Body of pancreas (tissue), 4 donors: ENCODE measurements around the gene EME2. TPM values are rescaled to one million over a fixed set of nuclear protein-coding genes. Genes with fewer than 3 reads are reported as not detected.

Experiments
- ATAC-seq: fragments of 150-250 bp; one replicate; pipeline ENCODE4 v1.9.1; 2016
- DNase-seq, 4 donors: peaks; one replicate each; pipeline ENCODE4 v3.0.0-alpha.2; 2019
- H3K27ac ChIP-seq, 4 donors: fragments of 200-600 bp; sonication (generic); 1 replicate in 3 of 4; 2 replicates in 1 of 4; pipeline versions ENCODE4 v1.5.1 to v1.6.1; 2016 to 2019; ENCODE audit warnings: mild to moderate bottlenecking in 1 of 4, mixed read lengths in 1 of 4, moderate library complexity in 1 of 4
- H3K27me3 ChIP-seq, 2 donors: fragments of 200-600 bp; sonication (generic); one replicate each; pipeline ENCODE4 v1.6.0; 2016; ENCODE audit warnings: mild to moderate bottlenecking in 1 of 2
- H3K36me3 ChIP-seq, 2 donors: fragments of 200-600 bp; sonication (generic); replicated peaks in 1 of 2; 2 replicates each; pipeline ENCODE4 v1.5.1; 2016; ENCODE audit warnings: low read depth in 2 of 2; ENCODE audit not compliant: insufficient read depth in 1 of 2
- H3K4me1 ChIP-seq: fragments of 200-600 bp; sonication (generic); one replicate; pipeline ENCODE4 v1.6.0; 2016
- H3K4me3 ChIP-seq, 2 donors: fragments of 200-600 bp; sonication (generic); 1 replicate in 1 of 2; 2 replicates in 1 of 2; pipeline ENCODE4 v1.5.1; 2016 to 2019
- H3K9me3 ChIP-seq, 3 donors: fragments of 200-600 bp; sonication (generic); 1 replicate in 2 of 3; 2 replicates in 1 of 3; pipeline ENCODE4 v1.5.1; 2016
- CTCF ChIP-seq, 7 experiments: fragments of 450-650 bp in 4 of 7; fragments of 200-600 bp in 3 of 7; sonication (generic) in 3 of 7; IDR thresholded peaks; one replicate each; pipeline ENCODE4 v1.5.1; 2016 to 2019; ENCODE audit warnings: antibody characterized with exemption in 7 of 7
- POLR2A ChIP-seq, 3 donors: fragments of 450-650 bp; IDR thresholded peaks; one replicate each; pipeline ENCODE4 v1.6.1; 2016; ENCODE audit warnings: antibody characterized with exemption in 3 of 3, mild to moderate bottlenecking in 2 of 3
- WGBS, 2 donors: methylation state at CpG; one replicate each; pipeline ENCODE4 v1.1.5; 2017; 5-methylcytosine and 5-hydroxymethylcytosine counted together
- intact Hi-C: fragments of 100-400 bp; cut with DNase I; formaldehyde crosslinking; loops from one replicate; pipeline ENCODE4 v1.15.1; 2023
- total RNA-seq, 2 donors: library from RNA; depleted of rRNA; stranded (reverse); fragments of >200 nt; gene quantifications; one replicate each; pipeline ENCODE4 v1.1.0, GENCODE V29; 2016

Gene EME2
- total RNA-seq, 2 donors from 2014 or later: 13.5 to 33.3 TPM

GRCh38 chr16:1754204-1754603 is 18.4 kb upstream of the EME2 start:
- DNase-seq: no peak
- Histone ChIP-seq H3K27ac (no peak overlapping the region), H3K27me3 (no peaks in the 10 kb centered on the region), H3K4me1 (no peaks in the 10 kb centered on the region), H3K36me3 (peaks cover 6 to 18% of the 10 kb centered on the region in 2 donors), H3K9me3 (no peaks in the 10 kb centered on the region), H3K4me3 (no peak overlapping the region)
- no peak for ATAC-seq
- TF ChIP-seq CTCF (IDR thresholded peaks at IDR 0.05): no peak
- TF ChIP-seq POLR2A (IDR thresholded peaks at IDR 0.05): no peak
- intact Hi-C loops: no loop called here
- WGBS, 2 donors: 91 to 96% methylated on average over 12 of the region's 12 CpGs

DNA sequence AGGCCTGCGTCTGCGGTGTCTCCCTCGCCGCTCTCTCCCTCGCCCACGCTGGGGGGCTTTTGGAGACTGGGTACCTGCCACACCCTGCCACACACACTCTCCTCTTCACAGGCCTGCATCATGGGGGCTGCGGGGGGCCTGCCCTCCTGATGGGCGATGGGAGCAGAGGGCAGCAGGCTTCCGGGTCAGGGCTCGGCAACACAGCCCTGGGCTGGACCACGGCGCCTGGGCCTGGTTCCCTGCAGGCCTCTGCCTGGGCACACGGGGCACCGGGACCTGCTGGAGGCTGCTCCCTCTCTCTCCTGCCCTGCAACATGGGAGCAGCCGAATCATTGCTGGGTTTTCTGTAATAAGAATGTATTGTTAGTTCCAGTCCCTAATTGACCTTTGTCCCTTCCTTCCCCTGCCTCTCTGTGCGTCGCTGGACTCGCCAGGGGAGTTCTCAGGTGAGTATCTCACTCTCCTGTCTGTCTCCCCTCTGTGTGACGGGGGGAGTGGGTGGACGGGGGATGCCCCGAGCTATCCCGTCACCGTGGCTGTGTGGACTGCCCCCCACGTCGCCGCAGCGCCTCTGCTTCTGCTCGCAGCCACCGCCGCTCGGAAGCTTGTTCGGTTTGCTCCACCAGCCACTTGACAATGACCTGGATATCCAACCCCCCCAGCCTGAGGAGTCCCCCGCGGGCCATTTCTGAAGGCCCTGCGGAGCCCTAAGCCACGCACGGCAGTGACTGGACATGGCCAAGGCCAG is 14.7 kb upstream of the EME2 start:
- ATAC-seq (no peak), DNase-seq (no peak)
- no peaks in the 10 kb centered on the region for H3K27me3 ChIP-seq
- no peak overlapping the region for H3K4me3 ChIP-seq
- H3K9me3 ChIP-seq: no peaks in the 10 kb centered on the region
- TF ChIP-seq POLR2A (IDR thresholded peaks at IDR 0.05) (no peak), CTCF (IDR thresholded peaks at IDR 0.05) (no peak)
- 85 to 91% methylated on average over 29 to 36 of the region's 37 CpGs for WGBS, 2 donors
- no peaks in the 10 kb centered on the region for H3K4me1 ChIP-seq
- intact Hi-C loops: no loop called here
- peaks cover 6 to 7% of the 10 kb centered on the region in 2 donors for H3K36me3 ChIP-seq
- H3K27ac ChIP-seq: no peak overlapping the region

DNA sequence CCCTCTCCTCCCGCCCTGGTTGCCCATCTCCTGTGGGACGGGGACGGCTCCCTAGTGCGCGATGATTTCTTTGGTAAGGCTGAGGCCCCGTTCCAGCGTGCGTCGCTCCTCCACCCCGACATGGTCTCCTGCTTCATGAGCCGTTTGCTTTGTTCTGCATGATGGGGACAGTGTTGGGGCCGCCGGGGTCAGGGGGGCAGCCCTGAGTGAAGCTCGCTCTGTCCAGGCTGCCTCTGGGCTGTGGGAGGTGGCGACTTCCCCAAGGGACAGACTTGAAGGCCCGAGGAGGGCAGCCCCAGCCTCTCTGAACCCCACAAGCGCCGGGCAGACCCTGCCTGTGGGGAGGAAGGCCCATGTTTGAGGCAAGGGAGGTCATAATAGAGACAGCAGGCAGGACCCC is 13.7 kb upstream of the EME2 start:
- TF ChIP-seq POLR2A (IDR thresholded peaks at IDR 0.05) (no peak), CTCF (IDR thresholded peaks at IDR 0.05) (no peak)
- intact Hi-C loops: no loop called here
- no peaks in the 10 kb centered on the region for H3K4me1 ChIP-seq
- H3K27me3 ChIP-seq: no peaks in the 10 kb centered on the region
- DNase-seq: no peak
- no peak overlapping the region for H3K4me3 ChIP-seq
- WGBS, 2 donors: 89 to 90% methylated on average over 13 to 18 of the region's 18 CpGs
- H3K27ac ChIP-seq: no peak overlapping the region
- peaks cover 6 to 10% of the 10 kb centered on the region in 2 donors for H3K36me3 ChIP-seq
- no peak for ATAC-seq
- H3K9me3 ChIP-seq: no peaks in the 10 kb centered on the region

DNA sequence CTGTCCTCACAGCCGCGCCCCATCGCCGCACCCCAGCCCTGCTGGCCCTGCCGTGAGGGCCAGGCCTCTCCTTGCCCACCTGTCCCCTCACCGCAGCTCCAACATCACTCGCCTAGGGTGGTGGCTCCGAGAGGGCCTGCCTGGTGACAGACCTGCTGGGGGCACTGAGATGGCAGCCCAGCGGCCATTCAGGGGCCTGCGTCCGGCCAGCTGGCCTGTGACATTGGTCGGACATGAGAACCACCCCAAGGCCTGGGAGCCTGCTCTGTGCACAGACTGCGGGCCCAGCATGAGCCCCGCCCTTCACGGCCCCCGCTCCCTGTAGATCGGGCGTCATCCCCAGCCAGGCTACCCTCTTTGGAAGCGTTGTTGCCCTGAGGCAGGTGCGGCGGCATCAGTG is 13.1 kb upstream of the EME2 start:
- 92 to 93% methylated on average over 3 to 17 of the region's 21 CpGs for WGBS, 2 donors
- H3K4me3 ChIP-seq: no peak overlapping the region
- H3K27me3 ChIP-seq: no peaks in the 10 kb centered on the region
- ATAC-seq: no peak
- intact Hi-C loops: no loop called here
- H3K4me1 ChIP-seq: no peaks in the 10 kb centered on the region
- no peak for DNase-seq
- no peaks in the 10 kb centered on the region for H3K9me3 ChIP-seq
- no peak overlapping the region for H3K27ac ChIP-seq
- no peak for TF ChIP-seq CTCF (IDR thresholded peaks at IDR 0.05)
- no peak for TF ChIP-seq POLR2A (IDR thresholded peaks at IDR 0.05)
- H3K36me3 ChIP-seq: peaks cover 10 to 12% of the 10 kb centered on the region in 2 donors

DNA sequence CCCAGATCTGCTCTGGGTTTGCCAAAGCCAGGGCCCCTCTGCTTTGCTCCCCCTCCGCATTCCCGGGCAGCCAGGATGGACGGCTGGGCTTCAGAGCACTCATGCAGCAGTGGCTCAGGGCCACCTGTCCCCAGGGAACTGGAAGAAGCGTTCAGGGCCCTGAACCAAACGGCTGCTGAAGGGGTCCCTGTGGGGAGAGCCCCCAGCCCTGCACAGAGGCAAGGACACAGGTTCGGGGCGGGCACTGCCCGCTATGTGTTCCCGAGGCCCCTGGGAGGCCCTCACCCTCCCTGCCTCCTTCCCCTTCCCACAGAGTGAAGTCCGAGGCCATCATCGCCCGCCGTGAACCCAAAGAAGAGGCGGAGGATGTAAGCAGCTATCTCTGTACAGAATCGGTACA is 11.7 kb upstream of the EME2 start:
- 93 to 95% methylated on average over 7 to 13 of the region's 15 CpGs for WGBS, 2 donors

More for the DNA sequence above, 11.7 kb upstream of the EME2 start:
- intact Hi-C loops: no loop called here
- ATAC-seq (no peak), DNase-seq (no peak)
- no peak overlapping the region for H3K27ac ChIP-seq
- no peaks in the 10 kb centered on the region for H3K27me3 ChIP-seq
- H3K4me1 ChIP-seq: no peaks in the 10 kb centered on the region
- H3K4me3 ChIP-seq: no peak overlapping the region
- no peaks in the 10 kb centered on the region for H3K9me3 ChIP-seq
- H3K36me3 ChIP-seq: peaks cover 12 to 22% of the 10 kb centered on the region in 2 donors
- TF ChIP-seq POLR2A (IDR thresholded peaks at IDR 0.05) (no peak), CTCF (IDR thresholded peaks at IDR 0.05) (no peak)
